GM12864 (cell line): ENCODE results near the gene ELF5.

Experiments
- DNase-seq: peaks from one replicate; pipeline ENCODE4 v3.0.0-alpha.2; 2011; ENCODE audit warnings: low read depth
- H3K4me3 ChIP-seq: 2 replicates; pipeline ENCODE4 v1.5.1; 2011; ENCODE audit warnings: mild to moderate bottlenecking, low read depth, low read length, control low read depth
- CTCF ChIP-seq: IDR thresholded peaks from 2 replicates; pipeline ENCODE4 v1.5.1; 2011; ENCODE audit warnings: low read depth, mild to moderate bottlenecking, moderate library complexity, low read length, control low read depth, inconsistent platforms; ENCODE audit errors: missing control alignments

ELF5 gene

GRCh38 chr11:34461215-34461614 lies 52.4 kb downstream of the ELF5 start:
- no peak for TF ChIP-seq CTCF
- H3K4me3 ChIP-seq = no peak overlapping the region
- no peak for DNase-seq

- no peak for DNase-seq
- H3K4me3 ChIP-seq = no peak overlapping the region
- no peak for TF ChIP-seq CTCF
Measured at GRCh38 chr11:34460278-34460677, 53.3 kb downstream of the ELF5 start.

GRCh38 chr11:34459507-34460162 lies 54.0 kb downstream of the ELF5 start:
- no peak overlapping the region for H3K4me3 ChIP-seq
- DNase-seq = no peak
- no peak for TF ChIP-seq CTCF

GRCh38 chr11:34458525-34458924 lies 55.1 kb downstream of the ELF5 start:
- DNase-seq = no peak
- TF ChIP-seq CTCF = no peak
- no peak overlapping the region for H3K4me3 ChIP-seq

- no peak overlapping the region for H3K4me3 ChIP-seq
- DNase-seq = no peak
- TF ChIP-seq CTCF = no peak
Measured at GRCh38 chr11:34457607-34458006, 56.0 kb downstream of the ELF5 start.

GRCh38 chr11:34454308-34455032 lies 59.1 kb downstream of the ELF5 start:
- TF ChIP-seq CTCF = no peak
- DNase-seq = no peak
- no peak overlapping the region for H3K4me3 ChIP-seq

GRCh38 chr11:34451053-34451452 lies 62.5 kb downstream of the ELF5 start:
- no peak overlapping the region for H3K4me3 ChIP-seq
- TF ChIP-seq CTCF = no peak
- no peak for DNase-seq
